OCI-LY1 (cell line): ENCODE measurements around the gene FHIP1B.

ENCODE experiments used
- H2AFZ ChIP-seq: fragments of 200-600 bp; sonication (generic), shearing (Covaris generic); 2 replicates; pipeline ENCODE4 v1.6.0; 2014; ENCODE audit warnings: antibody characterized with exemption, mild to moderate bottlenecking, low read length
- H3F3A ChIP-seq: fragments of 200-600 bp; sonication (generic), shearing (Covaris generic); 2 replicates; pipeline ENCODE4 v1.6.0; 2014; ENCODE audit warnings: mild to moderate bottlenecking, antibody characterized with exemption, low read length, moderate library complexity; ENCODE audit not compliant: insufficient read depth
- H3K27ac ChIP-seq: fragments of 200-600 bp; sonication (generic); 2 replicates; pipeline ENCODE4 v1.5.1; 2014; ENCODE audit warnings: low read length, mixed run types, mild to moderate bottlenecking, low read depth; ENCODE audit not compliant: poor library complexity, severe bottlenecking
- H3K27me3 ChIP-seq: fragments of 200-600 bp; sonication (generic); 2 replicates; pipeline ENCODE4 v1.6.0; 2014; ENCODE audit warnings: antibody characterized with exemption, mild to moderate bottlenecking, low read length, moderate library complexity; ENCODE audit not compliant: insufficient read depth
- H3K36me3 ChIP-seq: fragments of 200-600 bp; sonication (generic); 2 replicates; pipeline ENCODE4 v1.6.1; 2014; ENCODE audit warnings: mild to moderate bottlenecking, antibody characterized with exemption, low read length, moderate library complexity, mixed read lengths; ENCODE audit not compliant: insufficient read depth
- H3K4me1 ChIP-seq: fragments of 200-600 bp; sonication (generic); 2 replicates; pipeline ENCODE4 v1.5.1; 2014; ENCODE audit warnings: mild to moderate bottlenecking, low read length, moderate library complexity; ENCODE audit not compliant: insufficient read depth, severe bottlenecking
- H3K4me2 ChIP-seq: fragments of 200-600 bp; sonication (generic), shearing (Covaris generic); 2 replicates; pipeline ENCODE4 v1.6.1; 2014; ENCODE audit warnings: low read length
- H3K4me3 ChIP-seq: fragments of 200-600 bp; sonication (generic); 2 replicates; pipeline ENCODE4 v1.5.1; 2014; ENCODE audit warnings: low read length, low read depth, mild to moderate bottlenecking, mixed read lengths; ENCODE audit not compliant: poor library complexity, severe bottlenecking
- H3K79me2 ChIP-seq: fragments of 200-600 bp; shearing (Covaris generic); 2 replicates; pipeline ENCODE4 v1.6.1; 2016; ENCODE audit warnings: mixed run types, low read length, mixed read lengths; ENCODE audit not compliant: insufficient read depth
- H3K9ac ChIP-seq: fragments of 200-600 bp; sonication (generic), shearing (Covaris generic); 2 replicates; pipeline ENCODE4 v1.6.1; 2014; ENCODE audit warnings: mild to moderate bottlenecking, low read length, mixed read lengths
- H3K9me2 ChIP-seq: fragments of 200-600 bp; sonication (generic), shearing (Covaris generic); 2 replicates; pipeline ENCODE4 v1.6.1; 2014; ENCODE audit warnings: low read depth, mild to moderate bottlenecking, low read length, mixed read lengths
- H3K9me3 ChIP-seq: fragments of 200-600 bp; shearing (Covaris generic); 2 replicates; pipeline ENCODE4 v1.6.1; 2014; ENCODE audit warnings: low read length, mixed read lengths
- H4K20me1 ChIP-seq: fragments of 200-600 bp; sonication (generic), shearing (Covaris generic); 2 replicates; pipeline ENCODE4 v1.6.0; 2016; ENCODE audit warnings: mild to moderate bottlenecking, low read length; ENCODE audit not compliant: insufficient read depth
- EZH2 ChIP-seq: fragments of 200-600 bp; sonication (generic), shearing (Covaris generic); IDR thresholded peaks from 2 replicates; pipeline ENCODE4 v1.8.0; 2017; ENCODE audit warnings: borderline replicate concordance, mixed run types, mild to moderate bottlenecking, antibody characterized with exemption, low read length, moderate library complexity, mixed read lengths
- TF ChIP-seq, protein P1 (sequence below): fragments of 200-600 bp; sonication (generic), shearing (Covaris generic); IDR thresholded peaks from 2 replicates; pipeline ENCODE4 v1.5.1; 2017; ENCODE audit warnings: mild to moderate bottlenecking, antibody characterized with exemption, low read length, moderate library complexity, mixed read lengths

The FHIP1B gene

GRCh38 chr11:6258571-6259081, 24.2 kb upstream of the FHIP1B start:
- H3K4me1 ChIP-seq, result no peaks in the 10 kb centered on the region
- no peak overlapping the region for H3K4me2 ChIP-seq
- no peaks in the 10 kb centered on the region for H3F3A ChIP-seq
- H3K9me2 ChIP-seq, result no peaks in the 10 kb centered on the region
- peaks cover 6% of the 10 kb centered on the region; the same call in 1 of the 2 replicates for H3K27me3 ChIP-seq
- H4K20me1 ChIP-seq, result no peaks in the 10 kb centered on the region
- no peak overlapping the region for H3K27ac ChIP-seq
- no peaks in the 10 kb centered on the region for H3K9me3 ChIP-seq
- H3K4me3 ChIP-seq, result no peak overlapping the region
- H2AFZ ChIP-seq, result no peak overlapping the region
- H3K36me3 ChIP-seq, result no peaks in the 10 kb centered on the region
- H3K79me2 ChIP-seq, result no peaks in the 10 kb centered on the region
- no peak overlapping the region for H3K9ac ChIP-seq
- no peak for TF ChIP-seq EZH2
- TF ChIP-seq, protein P1, sequence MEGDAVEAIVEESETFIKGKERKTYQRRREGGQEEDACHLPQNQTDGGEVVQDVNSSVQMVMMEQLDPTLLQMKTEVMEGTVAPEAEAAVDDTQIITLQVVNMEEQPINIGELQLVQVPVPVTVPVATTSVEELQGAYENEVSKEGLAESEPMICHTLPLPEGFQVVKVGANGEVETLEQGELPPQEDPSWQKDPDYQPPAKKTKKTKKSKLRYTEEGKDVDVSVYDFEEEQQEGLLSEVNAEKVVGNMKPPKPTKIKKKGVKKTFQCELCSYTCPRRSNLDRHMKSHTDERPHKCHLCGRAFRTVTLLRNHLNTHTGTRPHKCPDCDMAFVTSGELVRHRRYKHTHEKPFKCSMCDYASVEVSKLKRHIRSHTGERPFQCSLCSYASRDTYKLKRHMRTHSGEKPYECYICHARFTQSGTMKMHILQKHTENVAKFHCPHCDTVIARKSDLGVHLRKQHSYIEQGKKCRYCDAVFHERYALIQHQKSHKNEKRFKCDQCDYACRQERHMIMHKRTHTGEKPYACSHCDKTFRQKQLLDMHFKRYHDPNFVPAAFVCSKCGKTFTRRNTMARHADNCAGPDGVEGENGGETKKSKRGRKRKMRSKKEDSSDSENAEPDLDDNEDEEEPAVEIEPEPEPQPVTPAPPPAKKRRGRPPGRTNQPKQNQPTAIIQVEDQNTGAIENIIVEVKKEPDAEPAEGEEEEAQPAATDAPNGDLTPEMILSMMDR, result no peak

DNA sequence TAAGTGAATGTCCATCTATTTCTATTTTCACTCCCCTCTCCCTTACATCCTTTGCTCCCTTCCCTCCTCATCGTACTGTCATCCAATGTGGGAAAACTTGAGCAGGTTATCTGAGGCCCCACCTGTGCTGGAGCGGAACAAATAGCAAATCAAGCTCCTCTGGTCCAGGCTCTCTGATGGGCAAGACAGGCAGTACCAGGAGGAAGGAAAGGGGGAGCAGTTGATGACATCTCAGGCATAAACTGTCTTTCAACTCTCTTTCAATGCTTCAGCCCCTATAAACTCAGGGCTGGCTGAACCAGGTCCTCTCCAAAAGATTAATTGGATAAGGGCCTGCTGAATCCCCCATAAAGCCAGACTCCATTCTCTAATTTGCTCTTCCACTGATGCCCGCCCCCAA, 23.7 kb upstream of the FHIP1B start:
- no peak overlapping the region for H3K4me2 ChIP-seq
- H3K79me2 ChIP-seq, result no peaks in the 10 kb centered on the region

DNA sequence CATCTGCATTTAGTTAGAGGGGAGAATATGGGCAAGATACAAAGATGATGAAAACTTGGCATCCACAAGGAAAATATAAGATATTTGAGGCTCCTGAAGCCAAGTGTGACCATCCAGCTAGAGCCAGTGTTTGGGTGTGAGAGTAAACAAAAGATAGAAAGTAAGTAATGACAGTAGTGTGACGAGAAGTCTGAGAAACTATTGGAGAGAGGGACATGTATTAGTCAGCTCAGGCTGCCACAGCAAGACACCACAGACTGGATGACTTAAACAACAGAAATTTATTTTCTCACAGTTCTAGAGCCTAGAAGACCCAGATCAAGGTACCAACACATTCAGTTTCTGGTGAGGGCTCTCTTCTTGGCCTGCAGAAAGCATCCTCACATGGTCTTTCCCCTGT, 18.8 kb upstream of the FHIP1B start:
- Histone ChIP-seq H3K27ac (no peak overlapping the region), H4K20me1 (no peaks in the 10 kb centered on the region), H3F3A (no peaks in the 10 kb centered on the region), H3K4me3 (no peak overlapping the region), H2AFZ (no peak overlapping the region), H3K4me1 (no peaks in the 10 kb centered on the region), H3K4me2 (no peak overlapping the region), H3K9me2 (no peaks in the 10 kb centered on the region), H3K27me3 (no peaks in the 10 kb centered on the region), H3K79me2 (no peaks in the 10 kb centered on the region), H3K9me3 (no peaks in the 10 kb centered on the region), H3K9ac (no peak overlapping the region), H3K36me3 (no peaks in the 10 kb centered on the region)
- TF ChIP-seq EZH2, result no peak

More for the DNA sequence above, 23.7 kb upstream of the FHIP1B start:
- no peaks in the 10 kb centered on the region for H3K9me3 ChIP-seq
- H3K9ac ChIP-seq, result no peak overlapping the region
- H3K27ac ChIP-seq, result no peak overlapping the region
- H3K4me1 ChIP-seq, result no peaks in the 10 kb centered on the region
- no peaks in the 10 kb centered on the region for H3F3A ChIP-seq
- H3K36me3 ChIP-seq, result no peaks in the 10 kb centered on the region
- H2AFZ ChIP-seq, result no peak overlapping the region
- TF ChIP-seq EZH2, result no peak
- TF ChIP-seq, protein P1, result no peak
- H4K20me1 ChIP-seq, result no peaks in the 10 kb centered on the region
- no peak overlapping the region for H3K4me3 ChIP-seq
- peaks cover 6% of the 10 kb centered on the region; the same call in 1 of the 2 replicates for H3K27me3 ChIP-seq
- H3K9me2 ChIP-seq, result no peaks in the 10 kb centered on the region

DNA sequence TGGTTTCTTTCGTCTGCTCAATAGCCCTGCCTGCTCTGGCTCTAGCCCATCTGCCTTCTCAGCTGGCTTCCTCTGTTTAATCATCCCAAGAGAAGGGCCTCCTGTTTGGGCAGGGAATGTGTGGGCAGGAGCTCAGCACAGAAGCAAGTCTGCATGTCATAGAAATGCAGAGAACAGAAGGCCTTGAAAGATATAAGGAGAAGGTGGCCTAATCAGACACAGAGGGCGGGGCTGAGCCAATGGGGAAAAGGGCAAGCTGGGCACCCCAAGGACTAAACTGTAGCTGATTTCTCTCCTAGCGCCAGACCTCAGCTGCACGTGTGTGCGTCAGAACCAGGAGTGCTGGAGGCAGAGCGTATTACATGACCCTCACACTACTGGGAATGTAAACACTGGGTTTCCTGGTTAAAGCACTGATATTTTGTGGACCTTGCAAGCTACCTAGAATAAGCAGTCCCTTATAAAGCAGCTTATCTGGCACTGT, 17.6 kb upstream of the FHIP1B start:
- no peaks in the 10 kb centered on the region for H3F3A ChIP-seq
- no peak for TF ChIP-seq EZH2
- TF ChIP-seq, protein P1, result no peak
- H3K9me2 ChIP-seq, result no peaks in the 10 kb centered on the region
- no peaks in the 10 kb centered on the region for H3K27me3 ChIP-seq
- H4K20me1 ChIP-seq, result no peaks in the 10 kb centered on the region
- no peaks in the 10 kb centered on the region for H3K9me3 ChIP-seq
- no peaks in the 10 kb centered on the region for H3K36me3 ChIP-seq
- H3K9ac ChIP-seq, result no peak overlapping the region
- no peaks in the 10 kb centered on the region for H3K79me2 ChIP-seq
- no peaks in the 10 kb centered on the region for H3K4me1 ChIP-seq
- no peak overlapping the region for H3K4me2 ChIP-seq
- H3K27ac ChIP-seq, result no peak overlapping the region
- H3K4me3 ChIP-seq, result no peak overlapping the region
- no peak overlapping the region for H2AFZ ChIP-seq
